D721Med (cell line): ENCODE data around the gene CALN1.
"Not testable (repeated sequence)": the region's sequence is repeated elsewhere in the genome, so short reads cannot be mapped to it uniquely, and the experiment has no call there.

Experiments
- DNase-seq: peaks from one replicate; pipeline ENCODE4 v3.0.0; 2011; ENCODE audit warnings: low spot score; ENCODE audit not compliant: insufficient read length
- FAIRE-seq: peaks from 2 replicates; lab custom pipeline; 2011; peaks lifted over from hg19 to GRCh38; lab: Jason Lieb, UNC
- CTCF ChIP-seq: IDR thresholded peaks from 2 replicates; pipeline ENCODE4 v1.5.1; 2012; ENCODE audit warnings: mild to moderate bottlenecking, control low read depth; ENCODE audit not compliant: insufficient read depth; ENCODE audit errors: missing control alignments

Gene CALN1

DNA sequence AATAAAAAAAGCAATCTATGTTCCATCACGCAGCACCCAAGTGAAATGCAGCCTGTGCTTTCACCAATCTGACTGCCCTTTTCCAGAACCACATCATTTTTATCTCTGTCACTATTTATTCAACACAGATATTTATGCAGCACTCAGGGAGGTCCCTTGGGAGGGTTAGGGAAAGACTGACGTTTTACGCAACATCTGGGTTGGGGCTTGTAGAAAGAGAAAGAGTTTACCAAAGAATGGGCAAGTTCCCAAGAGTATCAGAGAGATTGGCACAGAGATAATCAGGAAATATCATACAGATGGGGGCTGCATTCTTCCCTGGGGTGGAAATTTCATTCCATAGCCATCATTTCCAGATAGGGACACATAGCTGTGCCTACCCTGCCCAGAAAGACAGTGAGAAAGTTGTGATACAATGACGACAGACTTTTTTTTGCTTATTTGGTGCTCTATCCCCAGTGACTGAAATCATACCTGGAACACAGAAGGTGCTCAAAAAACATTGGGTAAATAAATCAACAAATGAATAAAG lies 474.2 kb downstream of the CALN1 start:
- no peak for TF ChIP-seq CTCF
- no peak for DNase-seq
- FAIRE-seq: no peak

GRCh38 chr7:71935674-71936073 lies 476.5 kb downstream of the CALN1 start:
- FAIRE-seq (no peak), DNase-seq (no peak)
- TF ChIP-seq CTCF: no peak

- DNase-seq: no peak
- FAIRE-seq: no peak
- TF ChIP-seq CTCF: no peak
These were observed 478.7 kb downstream of the CALN1 start for GRCh38 chr7:71933426-71933825.

DNA sequence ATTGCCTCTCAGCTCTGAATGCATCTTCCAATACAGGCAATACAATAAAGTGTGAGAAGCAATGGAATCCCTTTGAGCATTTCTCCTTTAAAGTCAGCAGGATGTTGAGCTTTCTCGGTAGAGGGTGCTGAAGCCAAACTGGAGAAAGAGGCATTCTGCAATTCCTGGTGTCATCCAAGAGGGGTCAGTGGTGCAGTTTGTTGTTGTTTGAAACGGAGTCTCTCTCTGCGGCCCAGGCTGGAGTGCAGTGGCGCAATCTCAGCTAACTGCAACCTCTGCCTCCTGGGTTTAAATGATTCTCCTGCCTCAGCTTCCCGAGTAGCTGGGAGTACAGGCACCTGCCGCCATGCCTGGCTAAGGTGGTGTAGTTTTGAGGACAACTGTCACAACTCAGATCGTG lies 486.5 kb downstream of the CALN1 start:
- TF ChIP-seq CTCF: no peak
- DNase-seq (no peak), FAIRE-seq (no peak)

- not testable (repeated sequence) for FAIRE-seq, DNase-seq
These were observed 497.9 kb downstream of the CALN1 start for GRCh38 chr7:71914204-71914603.

- TF ChIP-seq CTCF: no peak
- DNase-seq: no peak
- no peak for FAIRE-seq
These were observed 499.7 kb downstream of the CALN1 start for GRCh38 chr7:71912476-71912875.

GRCh38 chr7:71911051-71911450 lies 501.1 kb downstream of the CALN1 start:
- FAIRE-seq (no peak), DNase-seq (no peak)
- TF ChIP-seq CTCF: no peak

- TF ChIP-seq CTCF: no peak
- DNase-seq: no peak
These were observed 506.3 kb downstream of the CALN1 start for GRCh38 chr7:71905821-71906220.

More at GRCh38 chr7:71905821-71906220, 506.3 kb downstream of the CALN1 start:
- no peak for FAIRE-seq
